ENCODE data around the gene SORBS2.

The SORBS2 gene

GRCh38 chr4:185748901-185749390, 63.0 kb downstream of the SORBS2 start:
- Mint-ChIP-seq H3K27me3 (peaks cover 9% of the 10 kb centered on the region), H3K27ac (no peak overlapping the region), H3K36me3 (no peaks in the 10 kb centered on the region), H3K9me3 (ENCODE audit: low read depth) (peaks cover 2% of the 10 kb centered on the region), H3K4me3 (no peak overlapping the region), H3K4me1 (ENCODE audit: low read depth) (no peaks in the 10 kb centered on the region)

GRCh38 chr4:185745891-185746290, 66.1 kb downstream of the SORBS2 start:
- Mint-ChIP-seq H3K4me3 (no peak overlapping the region), H3K9me3 (ENCODE audit: low read depth) (no peaks in the 10 kb centered on the region), H3K4me1 (ENCODE audit: low read depth) (no peaks in the 10 kb centered on the region), H3K36me3 (no peaks in the 10 kb centered on the region), H3K27ac (no peak overlapping the region), H3K27me3 (peaks cover 1% of the 10 kb centered on the region)

GRCh38 chr4:185744946-185745345, 67.0 kb downstream of the SORBS2 start:
- H3K27me3 Mint-ChIP-seq, result peaks cover 1% of the 10 kb centered on the region

DNA sequence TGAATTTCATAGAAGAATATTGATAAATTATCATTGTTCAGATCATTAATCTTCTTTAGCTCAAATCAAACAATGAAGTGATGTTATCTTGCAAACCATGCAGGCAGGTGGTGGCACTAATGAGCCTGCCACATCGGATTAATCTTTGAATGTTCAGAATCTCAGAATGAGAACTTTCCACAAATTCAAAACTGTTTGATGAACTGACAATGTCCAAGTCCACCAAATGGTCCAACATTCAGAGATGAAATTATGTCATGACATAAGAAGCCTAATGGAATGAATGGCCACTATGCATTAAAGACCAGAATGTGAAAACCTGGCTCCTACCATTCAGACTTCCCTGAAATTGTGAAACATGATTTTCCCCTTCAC, 67.5 kb downstream of the SORBS2 start:
- Mint-ChIP-seq H3K9me3 (ENCODE audit: low read depth) (no peaks in the 10 kb centered on the region), H3K27me3 (peaks cover 1% of the 10 kb centered on the region), H3K27ac (no peak overlapping the region), H3K4me1 (ENCODE audit: low read depth) (no peaks in the 10 kb centered on the region), H3K36me3 (no peaks in the 10 kb centered on the region), H3K4me3 (no peak overlapping the region)

More at GRCh38 chr4:185744946-185745345, 67.0 kb downstream of the SORBS2 start:
- H3K27ac Mint-ChIP-seq, result no peak overlapping the region
- no peaks in the 10 kb centered on the region for H3K9me3 Mint-ChIP-seq (ENCODE audit: low read depth)
- H3K36me3 Mint-ChIP-seq, result no peaks in the 10 kb centered on the region
- H3K4me3 Mint-ChIP-seq, result no peak overlapping the region
- H3K4me1 Mint-ChIP-seq (ENCODE audit: low read depth), result no peaks in the 10 kb centered on the region

DNA sequence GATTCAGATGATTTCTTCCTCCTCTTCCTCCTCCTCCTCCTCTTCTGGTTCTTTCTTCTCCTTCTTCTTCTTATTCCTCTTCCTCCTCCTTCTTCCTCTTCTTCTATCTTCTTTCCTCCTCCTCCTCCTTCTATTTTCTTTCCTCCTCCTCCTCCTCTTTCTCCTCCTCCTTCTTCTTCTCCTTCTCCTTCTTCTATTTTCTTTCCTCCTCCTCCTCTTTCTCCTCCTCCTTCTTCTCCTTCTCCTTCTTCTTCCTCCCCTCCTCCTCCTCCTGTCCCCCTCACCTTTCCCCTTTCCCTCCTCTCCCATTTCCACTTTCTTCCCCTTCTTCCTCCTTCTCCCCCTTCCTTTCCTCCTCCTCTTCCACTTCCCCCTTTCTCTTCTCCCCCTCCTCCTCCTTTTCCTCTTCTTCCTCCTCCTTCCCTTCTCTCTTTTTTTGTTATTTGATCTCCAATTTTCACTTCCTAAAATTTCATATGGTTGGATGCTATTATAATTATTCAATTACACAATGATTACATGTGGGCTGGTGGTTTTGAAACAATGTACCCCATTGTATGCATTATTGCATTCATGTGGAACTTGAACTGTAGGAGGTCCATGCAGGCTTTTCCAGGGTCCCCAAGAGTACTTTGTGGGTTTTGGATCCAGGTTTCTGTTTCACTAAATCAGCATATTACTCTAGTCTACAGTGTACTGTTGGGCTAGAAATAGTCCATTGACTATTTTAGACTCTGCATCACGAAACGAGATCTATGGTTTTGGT, 68.1 kb downstream of the SORBS2 start:
- Mint-ChIP-seq H3K36me3 (no peaks in the 10 kb centered on the region), H3K4me1 (ENCODE audit: low read depth) (no peaks in the 10 kb centered on the region)

GRCh38 chr4:185742766-185743165, 69.2 kb downstream of the SORBS2 start:
- Mint-ChIP-seq H3K9me3 (ENCODE audit: low read depth) (no peaks in the 10 kb centered on the region), H3K27me3 (peaks cover 1% of the 10 kb centered on the region), H3K4me3 (no peak overlapping the region), H3K27ac (no peak overlapping the region), H3K4me1 (ENCODE audit: low read depth) (no peaks in the 10 kb centered on the region), H3K36me3 (no peaks in the 10 kb centered on the region)

More for the DNA sequence above, 68.1 kb downstream of the SORBS2 start:
- no peaks in the 10 kb centered on the region for H3K9me3 Mint-ChIP-seq (ENCODE audit: low read depth)
- H3K27ac Mint-ChIP-seq, result no peak overlapping the region
- no peak overlapping the region for H3K4me3 Mint-ChIP-seq
- H3K27me3 Mint-ChIP-seq, result peaks cover 1% of the 10 kb centered on the region

DNA sequence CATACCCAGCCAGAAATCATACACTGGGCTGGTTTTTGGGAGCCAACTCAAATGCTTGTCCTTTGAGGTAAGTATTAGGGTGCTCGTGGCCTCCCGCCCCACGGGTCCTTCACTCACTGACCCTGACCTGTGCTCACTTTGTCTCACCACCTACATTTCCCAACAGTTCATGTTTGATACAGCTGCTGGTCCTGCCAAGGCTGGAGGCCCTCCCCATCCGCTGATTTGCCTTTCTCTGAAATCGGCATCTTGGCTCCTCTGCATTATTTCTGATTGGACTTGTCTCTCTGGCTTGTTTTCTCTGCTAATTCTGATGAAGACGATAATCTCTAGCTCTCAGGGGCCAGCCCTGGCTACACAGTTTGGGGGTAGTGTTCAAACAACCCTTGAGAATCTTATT, 70.2 kb downstream of the SORBS2 start:
- H3K4me3 Mint-ChIP-seq, result no peak overlapping the region
- no peaks in the 10 kb centered on the region for H3K27me3 Mint-ChIP-seq
- H3K9me3 Mint-ChIP-seq (ENCODE audit: low read depth), result no peaks in the 10 kb centered on the region
- H3K4me1 Mint-ChIP-seq (ENCODE audit: low read depth), result no peaks in the 10 kb centered on the region
- no peaks in the 10 kb centered on the region for H3K36me3 Mint-ChIP-seq
- H3K27ac Mint-ChIP-seq, result no peak overlapping the region

- peaks cover 6% of the 10 kb centered on the region for H3K27me3 Mint-ChIP-seq
- no peak overlapping the region for H3K27ac Mint-ChIP-seq
- H3K4me3 Mint-ChIP-seq, result no peak overlapping the region
- no peaks in the 10 kb centered on the region for H3K9me3 Mint-ChIP-seq (ENCODE audit: low read depth)
- no peaks in the 10 kb centered on the region for H3K36me3 Mint-ChIP-seq
- H3K4me1 Mint-ChIP-seq (ENCODE audit: low read depth), result no peaks in the 10 kb centered on the region
These were observed 71.5 kb downstream of the SORBS2 start for GRCh38 chr4:185740471-185740873.

GRCh38 chr4:185738820-185739219, 73.2 kb downstream of the SORBS2 start:
- no peaks in the 10 kb centered on the region for H3K36me3 Mint-ChIP-seq
- no peaks in the 10 kb centered on the region for H3K4me1 Mint-ChIP-seq (ENCODE audit: low read depth)
- H3K27ac Mint-ChIP-seq, result no peak overlapping the region
- H3K27me3 Mint-ChIP-seq, result peaks cover 16% of the 10 kb centered on the region
- no peak overlapping the region for H3K4me3 Mint-ChIP-seq
- no peaks in the 10 kb centered on the region for H3K9me3 Mint-ChIP-seq (ENCODE audit: low read depth)

DNA sequence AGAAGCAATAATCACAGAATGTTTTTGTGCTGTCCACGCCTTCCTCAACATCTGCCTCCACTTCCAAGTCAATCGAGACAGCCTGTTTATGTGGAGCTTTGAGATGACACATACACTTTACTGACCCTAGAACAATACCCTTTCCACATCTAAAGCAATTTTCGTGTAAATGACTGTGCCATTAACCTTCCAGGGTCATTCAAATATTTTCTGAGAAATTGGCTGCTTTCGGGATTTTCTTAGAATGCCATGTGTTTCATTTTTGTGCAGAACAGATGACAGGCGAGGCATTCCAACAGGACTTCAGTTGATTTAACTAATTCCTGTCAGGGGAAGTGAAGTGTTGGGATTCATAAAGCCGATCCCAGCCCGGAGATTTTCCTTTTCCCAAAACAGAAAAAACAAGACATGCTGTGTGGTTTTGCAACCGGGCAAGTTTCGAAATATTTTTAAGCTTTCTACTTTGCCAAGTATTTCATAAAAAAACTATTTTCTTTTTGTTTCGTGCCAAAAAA, 73.9 kb downstream of the SORBS2 start:
- no peaks in the 10 kb centered on the region for H3K4me1 Mint-ChIP-seq (ENCODE audit: low read depth)
- H3K4me3 Mint-ChIP-seq, result no peak overlapping the region
- H3K9me3 Mint-ChIP-seq (ENCODE audit: low read depth), result no peaks in the 10 kb centered on the region
- no peaks in the 10 kb centered on the region for H3K36me3 Mint-ChIP-seq
- H3K27me3 Mint-ChIP-seq, result peaks cover 19% of the 10 kb centered on the region
- no peak overlapping the region for H3K27ac Mint-ChIP-seq

GRCh38 chr4:185737489-185738037, 74.4 kb downstream of the SORBS2 start:
- Mint-ChIP-seq H3K27me3 (peaks cover 23% of the 10 kb centered on the region), H3K36me3 (no peaks in the 10 kb centered on the region), H3K4me3 (no peak overlapping the region), H3K4me1 (ENCODE audit: low read depth) (no peaks in the 10 kb centered on the region), H3K9me3 (ENCODE audit: low read depth) (no peaks in the 10 kb centered on the region), H3K27ac (no peak overlapping the region)

GRCh38 chr4:185736882-185737281, 75.1 kb downstream of the SORBS2 start:
- H3K27me3 Mint-ChIP-seq, result peaks cover 25% of the 10 kb centered on the region
- H3K36me3 Mint-ChIP-seq, result no peaks in the 10 kb centered on the region
- H3K9me3 Mint-ChIP-seq (ENCODE audit: low read depth), result no peaks in the 10 kb centered on the region
- no peaks in the 10 kb centered on the region for H3K4me1 Mint-ChIP-seq (ENCODE audit: low read depth)
- H3K4me3 Mint-ChIP-seq, result no peak overlapping the region
- no peak overlapping the region for H3K27ac Mint-ChIP-seq

DNA sequence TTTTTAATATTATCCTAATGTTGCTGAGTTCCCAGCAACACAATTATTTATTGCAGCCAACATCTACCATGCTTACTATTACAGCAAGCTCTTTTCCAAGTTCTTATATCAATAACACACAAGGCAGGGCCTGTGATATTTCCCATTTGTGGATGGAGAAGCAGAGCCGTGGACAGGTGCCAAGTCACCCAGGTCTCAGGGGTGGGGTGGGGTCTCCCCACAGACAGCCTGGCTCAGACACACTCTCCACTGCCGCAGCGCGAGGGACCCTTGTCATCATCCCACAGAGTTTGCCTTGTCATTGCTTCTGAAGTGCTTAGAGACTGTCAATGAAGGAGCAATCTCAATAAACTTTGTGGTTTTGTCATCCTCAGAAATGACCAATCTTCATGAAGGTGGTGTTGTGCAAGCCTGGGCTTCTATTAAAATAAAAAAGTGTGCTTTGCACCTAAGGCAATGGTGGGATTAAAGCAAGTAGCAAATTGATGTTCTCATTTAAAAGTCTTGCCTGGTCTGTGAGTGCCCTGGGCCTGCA, 76.1 kb downstream of the SORBS2 start:
- Mint-ChIP-seq H3K36me3 (no peaks in the 10 kb centered on the region), H3K9me3 (ENCODE audit: low read depth) (no peaks in the 10 kb centered on the region), H3K4me1 (ENCODE audit: low read depth) (no peaks in the 10 kb centered on the region), H3K4me3 (no peak overlapping the region), H3K27me3 (peaks cover 26% of the 10 kb centered on the region), H3K27ac (no peak overlapping the region)

- Mint-ChIP-seq H3K27me3 (peaks cover 26% of the 10 kb centered on the region), H3K4me1 (ENCODE audit: low read depth) (no peaks in the 10 kb centered on the region), H3K9me3 (ENCODE audit: low read depth) (no peaks in the 10 kb centered on the region), H3K36me3 (no peaks in the 10 kb centered on the region), H3K27ac (no peak overlapping the region), H3K4me3 (no peak overlapping the region)
These were observed 77.1 kb downstream of the SORBS2 start for GRCh38 chr4:185734930-185735329.

GRCh38 chr4:185734214-185734613, 77.8 kb downstream of the SORBS2 start:
- H3K36me3 Mint-ChIP-seq, result no peaks in the 10 kb centered on the region
- H3K4me1 Mint-ChIP-seq (ENCODE audit: low read depth), result no peaks in the 10 kb centered on the region
- H3K4me3 Mint-ChIP-seq, result no peak overlapping the region
- H3K9me3 Mint-ChIP-seq (ENCODE audit: low read depth), result no peaks in the 10 kb centered on the region
- no peak overlapping the region for H3K27ac Mint-ChIP-seq
- H3K27me3 Mint-ChIP-seq, result peaks cover 26% of the 10 kb centered on the region

Data from activated naive CD8-positive, alpha-beta T cell (primary cell).